Measurements from ENCODE around the gene HNMT. TPM values are rescaled to one million over a fixed set of nuclear protein-coding genes. Genes with fewer than 3 reads are reported as not detected.

The HNMT gene
- total and polyA plus RNA-seq, 2 of the 8 experiments (the other 6 are each of a cell fraction or from before 2014, with no cell fraction given) = 1.6 to 3.6 TPM

DNA sequence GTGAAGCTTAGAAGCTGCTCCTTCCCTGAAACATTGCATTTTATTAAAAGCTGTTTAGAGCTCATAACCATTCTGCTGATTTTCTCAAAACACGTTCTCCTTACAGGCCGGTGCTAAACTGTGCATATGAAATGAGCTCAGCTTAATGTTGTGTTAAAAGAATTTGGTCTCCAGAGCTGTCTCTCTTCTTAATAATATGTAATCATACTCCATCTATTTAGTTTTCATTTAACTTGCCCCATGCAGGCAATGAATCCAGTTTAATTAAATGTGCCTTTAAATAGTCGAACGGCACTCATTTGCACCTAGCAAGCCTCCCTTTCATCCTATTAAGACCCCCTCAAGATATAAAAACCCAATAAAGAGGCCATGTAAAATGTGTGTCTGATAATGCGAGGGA, 76.3 kb downstream of the HNMT start (continued):
- TF ChIP-seq TEAD4 (IDR thresholded peaks at IDR 0.05; ENCODE audit: low read depth, low read length) (no peak), CREB1 (IDR thresholded peaks at IDR 0.05) (no peak), BCL11A (IDR thresholded peaks at IDR 0.05; ENCODE audit: low read depth in 2 of 2, low read length in 2 of 2) (no peak)
